IMR-90 (cell line): ENCODE results near the gene IL18RAP. TPM values are rescaled to one million over a fixed set of nuclear protein-coding genes. Genes with fewer than 3 reads are reported as not detected.
A peak's percentile ranks its signal among the peaks of the same experiment; 100 is the strongest.

Experiments
- ATAC-seq: fragments of 200-7000 bp; cut with Tn5 transposase; 2 replicates; pipeline ENCODE4 v1.9.1; 2020; ENCODE audit warnings: low read depth, mild to moderate bottlenecking, moderate library complexity
- BruUV-seq: library from RNA; stranded (reverse); fragments of 400-500 nt; replicated peaks from 2 replicates; lab custom pipeline; 2021; lab: Mats Ljungman, UMichigan
- CTCF ChIA-PET: fragments of 300-600 bp; formaldehyde crosslinking; extraction: SDS; loops from one replicate; lab custom pipeline; 2021; ENCODE audit warnings: antibody characterized with exemption; lab: Yijun Ruan, JAX
- POLR2A ChIA-PET: fragments of 300-600 bp; sonication (Branson Sonifier 250); formaldehyde crosslinking; loops from one replicate; lab custom pipeline; 2022; ENCODE audit warnings: antibody characterized with exemption; ENCODE audit not compliant: unreplicated experiment; lab: Charles Lee
- DNase-seq: peaks from one replicate; pipeline ENCODE4 v3.0.0; 2013
- H2AFZ ChIP-seq: replicated peaks from 2 replicates; pipeline ENCODE3; 2013; ENCODE audit warnings: low read length, mild to moderate bottlenecking; ENCODE audit not compliant: poor library complexity
- H2AK5ac ChIP-seq: 2 replicates; pipeline ENCODE4 v1.6.1; 2013; ENCODE audit warnings: low read depth, low read length, inconsistent platforms
- H2AK9ac ChIP-seq: replicated peaks from 2 replicates; pipeline ENCODE3; 2013; ENCODE audit warnings: mild to moderate bottlenecking, low read depth, low read length, moderate library complexity; ENCODE audit not compliant: poor library complexity
- H2BK120ac ChIP-seq: 2 replicates; pipeline ENCODE4 v1.6.1; 2013; ENCODE audit warnings: low read depth, low read length, inconsistent platforms
- H2BK15ac ChIP-seq: 3 replicates; pipeline ENCODE4 v1.6.1; 2013; ENCODE audit warnings: low read depth, low read length, inconsistent platforms
- H2BK20ac ChIP-seq: 2 replicates; pipeline ENCODE4 v1.6.1; 2013; ENCODE audit warnings: low read depth, mild to moderate bottlenecking, inconsistent platforms, low read length, moderate library complexity
- H2BK5ac ChIP-seq: 2 replicates; pipeline ENCODE4 v1.6.1; 2013; ENCODE audit warnings: mild to moderate bottlenecking, low read depth, low read length, inconsistent platforms; ENCODE audit not compliant: poor library complexity, severe bottlenecking
- H3K14ac ChIP-seq: replicated peaks from 2 replicates; pipeline ENCODE4 v1.6.1; 2013; ENCODE audit warnings: low read depth, low read length, inconsistent platforms
- H3K18ac ChIP-seq: 2 replicates; pipeline ENCODE4 v1.6.1; 2013; ENCODE audit warnings: low read depth, low read length, control low read depth
- H3K23ac ChIP-seq: 2 replicates; pipeline ENCODE4 v1.6.1; 2013; ENCODE audit warnings: low read depth, low read length, inconsistent platforms
- H3K27ac ChIP-seq: 2 replicates; pipeline ENCODE4 v1.5.1; 2013; ENCODE audit warnings: mild to moderate bottlenecking, control low read depth, low read length; ENCODE audit not compliant: insufficient read depth
- H3K27me3 ChIP-seq: 2 replicates; pipeline ENCODE4 v1.6.1; 2013; ENCODE audit warnings: low read length; ENCODE audit not compliant: control insufficient read depth, insufficient read depth
- H3K36me3 ChIP-seq: 2 replicates; pipeline ENCODE4 v1.6.1; 2013; ENCODE audit warnings: low read length, mixed read lengths; ENCODE audit not compliant: control insufficient read depth, insufficient read depth
- H3K4ac ChIP-seq: 2 replicates; pipeline ENCODE4 v1.6.1; 2013; ENCODE audit warnings: low read depth, low read length, inconsistent platforms
- H3K4me1 ChIP-seq: 2 replicates; pipeline ENCODE4 v1.6.1; 2013; ENCODE audit warnings: low read length, mixed read lengths; ENCODE audit not compliant: control insufficient read depth, insufficient read depth
- H3K4me2 ChIP-seq: 2 replicates; pipeline ENCODE4 v1.6.1; 2013; ENCODE audit warnings: low read depth, mild to moderate bottlenecking, control low read depth, low read length, moderate library complexity
- H3K4me3 ChIP-seq: 2 replicates; pipeline ENCODE4 v1.5.1; 2013; ENCODE audit warnings: low read depth, mild to moderate bottlenecking, control low read depth, low read length, moderate library complexity; ENCODE audit not compliant: insufficient read depth
- H3K56ac ChIP-seq: 2 replicates; pipeline ENCODE4 v1.6.1; 2013; ENCODE audit warnings: low read length, inconsistent platforms; ENCODE audit not compliant: insufficient read depth; ENCODE audit errors: extremely low read depth
- H3K79me1 ChIP-seq, 2 experiments: 2 replicates each; pipeline ENCODE4 v1.6.1; 2013; ENCODE audit warnings: low read length in 2 of 2, inconsistent platforms in 1 of 2, low read depth in 1 of 2
- H3K9ac ChIP-seq: 2 replicates; pipeline ENCODE4 v1.6.1; 2013; ENCODE audit warnings: low read depth, low read length, control low read depth
- H3K9me1 ChIP-seq: 2 replicates; pipeline ENCODE4 v1.6.1; 2013; ENCODE audit warnings: low read length, inconsistent platforms; ENCODE audit not compliant: insufficient read depth
- H3K9me3 ChIP-seq: 2 replicates; pipeline ENCODE4 v1.6.1; 2013; ENCODE audit warnings: low read length; ENCODE audit not compliant: control insufficient read depth, insufficient read depth
- H4K20me1 ChIP-seq: 2 replicates; pipeline ENCODE4 v1.6.1; 2013; ENCODE audit warnings: low read length, inconsistent platforms; ENCODE audit not compliant: insufficient read depth
- H4K5ac ChIP-seq: 2 replicates; pipeline ENCODE4 v1.6.1; 2013; ENCODE audit warnings: mild to moderate bottlenecking, low read depth, low read length, control low read depth
- H4K8ac ChIP-seq, 2 experiments: 2 replicates each; pipeline ENCODE4 v1.6.1; 2013; ENCODE audit warnings: low read depth in 2 of 2, low read length in 2 of 2, control low read depth in 1 of 2, inconsistent platforms in 1 of 2
- H4K91ac ChIP-seq: 2 replicates; pipeline ENCODE4 v1.6.1; 2013; ENCODE audit warnings: low read depth, low read length, inconsistent platforms; ENCODE audit not compliant: insufficient read depth
- CTCF ChIP-seq: conservative IDR thresholded peaks from 2 replicates; pipeline ENCODE4 v1.5.1; 2012; ENCODE audit warnings: mild to moderate bottlenecking, low read depth, low read length, improper control_type of control experiment
- ELK1 ChIP-seq: fragments of 150-350 bp; IDR thresholded peaks from 2 replicates; pipeline ENCODE4 v1.6.1; 2016; ENCODE audit warnings: low read depth, mild to moderate bottlenecking, low read length, moderate library complexity, borderline replicate concordance
- FOS ChIP-seq: fragments of 150-350 bp; IDR thresholded peaks from 2 replicates; pipeline ENCODE4 v1.6.1; 2016; ENCODE audit warnings: low read depth, low read length
- POLR2A ChIP-seq: IDR thresholded peaks from 2 replicates; pipeline ENCODE4 v1.6.1; 2012; ENCODE audit warnings: mild to moderate bottlenecking, low read depth, low read length
- RAD21 ChIP-seq: IDR thresholded peaks from 2 replicates; pipeline ENCODE4 v1.6.1; 2012; ENCODE audit warnings: low read length, improper control_type of control experiment
- SMC3 ChIP-seq: fragments of 150-350 bp; IDR thresholded peaks from 2 replicates; pipeline ENCODE4 v1.6.1; 2016; ENCODE audit warnings: low read depth, mild to moderate bottlenecking, antibody characterized with exemption, low read length, moderate library complexity
- WGBS, 2 experiments: methylation state at CpG; one replicate each; pipeline versions ENCODE4 v1.1.5 to v1.1.7; 2013; ENCODE audit warnings: missing lambda C conversion rate in 2 of 2; ENCODE audit not compliant: insufficient read length in 1 of 2; ENCODE audit errors: extremely low coverage in 2 of 2; 5-methylcytosine and 5-hydroxymethylcytosine counted together
- dilution Hi-C: fragments of 300-500 bp; cut with HindIII; formaldehyde crosslinking; loops from one replicate; pipeline ENCODE4 v1.14.3; 2018; ENCODE audit warnings: low sequenced_read_pairs; ENCODE audit not compliant: unreplicated experiment
- in situ Hi-C: fragments of 300-500 bp; cut with MboI; formaldehyde crosslinking; loops from 3 replicates; pipeline ENCODE4 v1.14.3; 2019; ENCODE audit warnings: low sequenced_read_pairs, inconsistent platforms, mixed read lengths
- intact Hi-C: fragments of 100-400 bp; cut with micrococcal nuclease; formaldehyde crosslinking; loops from 2 replicates; pipeline ENCODE4 v1.10.0; 2022
- polyA plus RNA-seq, 3 experiments: library from polyadenylated mRNA; depleted of rRNA; stranded (reverse); fragments of >200 nt; gene quantifications; 2 replicates each; pipeline ENCODE4 v1.2.3, GENCODE V29; 2012; ENCODE audit warnings: low replicate concordance in 1 of 3
- total RNA-seq: library from RNA; depleted of rRNA; stranded (reverse); fragments of >200 nt; gene quantifications from 2 replicates; pipeline ENCODE4 v1.2.3, GENCODE V29; 2012

IL18RAP gene
- total and polyA plus RNA-seq, 2 of the 4 experiments (the other 2 are of a cell fraction) = not detected

- no peak overlapping the region for H4K8ac ChIP-seq
Observed at GRCh38 chr2:102449370-102449974, 26.5 kb downstream of the IL18RAP start.

More at GRCh38 chr2:102449370-102449974, 26.5 kb downstream of the IL18RAP start:
- Histone ChIP-seq H2BK20ac (no peak overlapping the region), H3K36me3 (no peaks in the 10 kb centered on the region), H3K14ac (no peak overlapping the region), H4K20me1 (no peaks in the 10 kb centered on the region), H3K9me1 (no peaks in the 10 kb centered on the region), H2AK5ac (no peak overlapping the region), H3K9me3 (no peaks in the 10 kb centered on the region), H3K4me1 (no peaks in the 10 kb centered on the region), H3K4ac (no peak overlapping the region), H3K27ac (no peak overlapping the region), H3K27me3 (peaks cover 12% of the 10 kb centered on the region), H2BK120ac (no peak overlapping the region), H2AFZ (no peak overlapping the region), H3K9ac (no peak overlapping the region), H4K5ac (no peak overlapping the region), H3K4me3 (no peak overlapping the region), H3K4me2 (no peak overlapping the region), H3K79me1 (no peaks in the 10 kb centered on the region), H3K56ac (no peak overlapping the region), H2BK15ac (no peak overlapping the region), H2BK5ac (no peak overlapping the region), H3K18ac (no peak overlapping the region), H4K91ac (no peak overlapping the region), H3K23ac (no peak overlapping the region), H2AK9ac (no peak overlapping the region)
- WGBS, 2 experiments = no CpG with 5 or more reads among the region's 1 CpG
- in situ Hi-C loops (loop anchor here (10.0 kb wide), 2 partner anchors 275 to 565 kb away; no protein-coding TSS in a partner anchor), dilution Hi-C loops (no loop called here), intact Hi-C loops (loop anchor here (1.0 to 5.0 kb wide), 3 partner anchors 262 to 443 kb away; partner anchors contain the start of gene IL1RL2)
- CTCF ChIA-PET = interaction anchor here (0.6 kb wide), 1 partner anchor 164 kb away, joined by 4 read pairs; no protein-coding TSS in a partner anchor
- POLR2A ChIA-PET = no interaction called here
- TF ChIP-seq SMC3 (peak; percentile 69), CTCF (peak; percentile 83), RAD21 (peak; percentile 85), FOS (no peak), POLR2A (0 out of 2 replicates have a peak, but pooled peaks have one; percentile 24), ELK1 (no peak)
- DNase-seq (peak; percentile 47), ATAC-seq (peak; percentile 75)
- BruUV-seq = no TSS peak
